Panc1 (cell line): ENCODE data around the gene BBX. TPM values are rescaled to one million over a fixed set of nuclear protein-coding genes. Genes with fewer than 3 reads are reported as not detected.

Source experiments
- ATAC-seq: fragments of 200-7000 bp; cut with Tn5 transposase; 2 replicates; pipeline ENCODE4 v1.9.1; 2020; ENCODE audit warnings: mild to moderate bottlenecking, moderate library complexity
- BruUV-seq: library from RNA; stranded (reverse); fragments of 400-500 nt; replicated peaks from 2 replicates; lab custom pipeline; 2021; lab: Mats Ljungman, UMichigan
- CTCF ChIA-PET: fragments of 300-600 bp; sonication (Branson Sonifier 250); formaldehyde crosslinking; loops from one replicate; lab custom pipeline; 2022; ENCODE audit warnings: antibody characterized with exemption; lab: Charles Lee
- POLR2A ChIA-PET: fragments of 300-600 bp; sonication (Branson Sonifier 250); formaldehyde crosslinking; loops from one replicate; lab custom pipeline; 2022; ENCODE audit warnings: antibody characterized with exemption; lab: Charles Lee
- DNase-seq: peaks from one replicate; pipeline ENCODE4 v3.0.0-alpha.2; 2010; ENCODE audit warnings: low read depth, low spot score
- H3K27ac ChIP-seq: 2 replicates; pipeline ENCODE4 v1.5.1; 2011; ENCODE audit warnings: mild to moderate bottlenecking, low read length, inconsistent platforms
- H3K27me3 ChIP-seq: fragments of 200-500 bp; sonication (Bioruptor generic); 2 replicates; pipeline ENCODE4 v1.6.0; 2014; ENCODE audit warnings: low read length, inconsistent platforms; ENCODE audit not compliant: control insufficient read depth, insufficient read depth
- H3K36me3 ChIP-seq: fragments of 200-500 bp; sonication (Bioruptor generic); 2 replicates; pipeline ENCODE4 v1.5.1; 2014; ENCODE audit warnings: inconsistent platforms, mild to moderate bottlenecking, low read length, moderate library complexity; ENCODE audit not compliant: control insufficient read depth, insufficient read depth
- H3K4me1 ChIP-seq: 2 replicates; pipeline ENCODE4 v1.5.1; 2011; ENCODE audit warnings: inconsistent platforms, mild to moderate bottlenecking, low read length, moderate library complexity; ENCODE audit not compliant: control insufficient read depth, insufficient read depth
- H3K4me3 ChIP-seq, 2 experiments: 2 replicates each; pipeline ENCODE4 v1.5.1; 2011 to 2012; ENCODE audit warnings: low read depth in 2 of 2, low read length in 2 of 2, mild to moderate bottlenecking in 2 of 2, inconsistent platforms in 1 of 2, moderate library complexity in 1 of 2
- H3K9me3 ChIP-seq: fragments of 200-500 bp; sonication (Bioruptor generic); 2 replicates; pipeline ENCODE4 v1.5.1; 2014; ENCODE audit warnings: low read depth, mild to moderate bottlenecking, inconsistent platforms, low read length, moderate library complexity; ENCODE audit not compliant: control insufficient read depth, insufficient read depth
- POLR2AphosphoS5 ChIP-seq: IDR thresholded peaks from 2 replicates; pipeline ENCODE4 v1.6.1; 2012; ENCODE audit warnings: mild to moderate bottlenecking, low read depth, low read length, moderate library complexity
- SIN3A ChIP-seq: IDR thresholded peaks from 2 replicates; pipeline ENCODE4 v1.6.1; 2012; ENCODE audit warnings: low read depth, mild to moderate bottlenecking, low read length, moderate library complexity, borderline replicate concordance; ENCODE audit not compliant: insufficient read depth
- TCF7L2 ChIP-seq: IDR thresholded peaks from 2 replicates; pipeline ENCODE4 v1.6.1; 2011; ENCODE audit warnings: mild to moderate bottlenecking, low read depth, low read length, inconsistent platforms
- in situ Hi-C: cut with HindIII; loops from 2 replicates; pipeline ENCODE4 v1.10.0; 2016; ENCODE audit warnings: low sequenced_read_pairs, low pct_unique_long_range_greater_than_20kb
- intact Hi-C: fragments of 100-400 bp; cut with micrococcal nuclease; formaldehyde crosslinking; loops from one replicate; pipeline ENCODE4 v1.10.0; 2022; ENCODE audit not compliant: unreplicated experiment
- total RNA-seq: library from RNA; stranded (reverse); gene quantifications from one replicate; pipeline ENCODE4 v1.2.1, GENCODE V29; 2021; ENCODE audit not compliant: unreplicated experiment
- TF ChIP-seq, protein P1 (sequence below): fragments of 450-650 bp; IDR thresholded peaks from 2 replicates; pipeline ENCODE4 v1.5.1; 2017; ENCODE audit warnings: mild to moderate bottlenecking
- TF ChIP-seq, protein P2 (sequence below), 2 experiments: IDR thresholded peaks; 2 replicates each; pipeline ENCODE4 v1.6.1; 2011 to 2012; ENCODE audit warnings: low read depth in 2 of 2, control low read depth in 1 of 2, low read length in 1 of 2, mild to moderate bottlenecking in 1 of 2, moderate library complexity in 1 of 2; ENCODE audit not compliant: insufficient read depth in 1 of 2

The BBX gene
- total RNA-seq, 1 experiment from 2014 or later: 28.5 TPM

- POLR2A ChIA-PET: interaction anchor here (0.6 kb wide), 1 partner anchor 20 kb away, joined by 3 read pairs; no protein-coding TSS in a partner anchor
Measured at GRCh38 chr3:107817076-107817475, 294.3 kb downstream of the BBX start.

DNA sequence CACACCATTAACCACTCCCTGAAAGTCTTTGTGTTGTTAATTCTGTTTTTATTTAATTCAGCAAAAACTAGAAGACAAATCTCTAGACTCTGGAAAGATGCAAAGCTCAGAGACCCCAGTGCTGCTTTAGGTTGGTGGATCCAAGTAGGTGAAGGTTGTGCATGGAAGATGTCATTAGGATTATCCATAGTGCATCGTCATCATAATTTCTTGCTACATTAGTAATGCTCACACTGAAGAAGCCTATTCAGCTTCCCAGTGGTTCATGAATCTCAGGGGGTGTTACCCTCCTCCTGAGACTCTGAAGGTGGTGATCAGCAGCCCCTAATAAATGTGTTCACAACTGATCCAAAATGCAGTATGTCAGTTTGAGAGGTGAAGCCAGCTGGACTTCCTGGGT lies 295.3 kb downstream of the BBX start:
- H3K9me3 ChIP-seq: no peaks in the 10 kb centered on the region
- ATAC-seq: no peak
- no peak overlapping the region for H3K4me3 ChIP-seq
- no TSS peak for BruUV-seq
- 0 out of 2 replicates have a peak, but pooled peaks cover 2% of the 10 kb centered on the region for H3K27me3 ChIP-seq
- TF ChIP-seq, protein P1, sequence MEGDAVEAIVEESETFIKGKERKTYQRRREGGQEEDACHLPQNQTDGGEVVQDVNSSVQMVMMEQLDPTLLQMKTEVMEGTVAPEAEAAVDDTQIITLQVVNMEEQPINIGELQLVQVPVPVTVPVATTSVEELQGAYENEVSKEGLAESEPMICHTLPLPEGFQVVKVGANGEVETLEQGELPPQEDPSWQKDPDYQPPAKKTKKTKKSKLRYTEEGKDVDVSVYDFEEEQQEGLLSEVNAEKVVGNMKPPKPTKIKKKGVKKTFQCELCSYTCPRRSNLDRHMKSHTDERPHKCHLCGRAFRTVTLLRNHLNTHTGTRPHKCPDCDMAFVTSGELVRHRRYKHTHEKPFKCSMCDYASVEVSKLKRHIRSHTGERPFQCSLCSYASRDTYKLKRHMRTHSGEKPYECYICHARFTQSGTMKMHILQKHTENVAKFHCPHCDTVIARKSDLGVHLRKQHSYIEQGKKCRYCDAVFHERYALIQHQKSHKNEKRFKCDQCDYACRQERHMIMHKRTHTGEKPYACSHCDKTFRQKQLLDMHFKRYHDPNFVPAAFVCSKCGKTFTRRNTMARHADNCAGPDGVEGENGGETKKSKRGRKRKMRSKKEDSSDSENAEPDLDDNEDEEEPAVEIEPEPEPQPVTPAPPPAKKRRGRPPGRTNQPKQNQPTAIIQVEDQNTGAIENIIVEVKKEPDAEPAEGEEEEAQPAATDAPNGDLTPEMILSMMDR: no peak
- TF ChIP-seq, protein P2, sequence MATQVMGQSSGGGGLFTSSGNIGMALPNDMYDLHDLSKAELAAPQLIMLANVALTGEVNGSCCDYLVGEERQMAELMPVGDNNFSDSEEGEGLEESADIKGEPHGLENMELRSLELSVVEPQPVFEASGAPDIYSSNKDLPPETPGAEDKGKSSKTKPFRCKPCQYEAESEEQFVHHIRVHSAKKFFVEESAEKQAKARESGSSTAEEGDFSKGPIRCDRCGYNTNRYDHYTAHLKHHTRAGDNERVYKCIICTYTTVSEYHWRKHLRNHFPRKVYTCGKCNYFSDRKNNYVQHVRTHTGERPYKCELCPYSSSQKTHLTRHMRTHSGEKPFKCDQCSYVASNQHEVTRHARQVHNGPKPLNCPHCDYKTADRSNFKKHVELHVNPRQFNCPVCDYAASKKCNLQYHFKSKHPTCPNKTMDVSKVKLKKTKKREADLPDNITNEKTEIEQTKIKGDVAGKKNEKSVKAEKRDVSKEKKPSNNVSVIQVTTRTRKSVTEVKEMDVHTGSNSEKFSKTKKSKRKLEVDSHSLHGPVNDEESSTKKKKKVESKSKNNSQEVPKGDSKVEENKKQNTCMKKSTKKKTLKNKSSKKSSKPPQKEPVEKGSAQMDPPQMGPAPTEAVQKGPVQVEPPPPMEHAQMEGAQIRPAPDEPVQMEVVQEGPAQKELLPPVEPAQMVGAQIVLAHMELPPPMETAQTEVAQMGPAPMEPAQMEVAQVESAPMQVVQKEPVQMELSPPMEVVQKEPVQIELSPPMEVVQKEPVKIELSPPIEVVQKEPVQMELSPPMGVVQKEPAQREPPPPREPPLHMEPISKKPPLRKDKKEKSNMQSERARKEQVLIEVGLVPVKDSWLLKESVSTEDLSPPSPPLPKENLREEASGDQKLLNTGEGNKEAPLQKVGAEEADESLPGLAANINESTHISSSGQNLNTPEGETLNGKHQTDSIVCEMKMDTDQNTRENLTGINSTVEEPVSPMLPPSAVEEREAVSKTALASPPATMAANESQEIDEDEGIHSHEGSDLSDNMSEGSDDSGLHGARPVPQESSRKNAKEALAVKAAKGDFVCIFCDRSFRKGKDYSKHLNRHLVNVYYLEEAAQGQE (IDR thresholded peaks at IDR 0.05; ENCODE audit: insufficient read depth in 1 of 2, low read depth in 2 of 2, low read length in 1 of 2): no peak
- TF ChIP-seq SIN3A (no peak), TCF7L2 (no peak), POLR2AphosphoS5 (no peak)
- ChIA-PET POLR2A (no interaction called here), CTCF (no interaction called here)
- DNase-seq: no peak
- no peak overlapping the region for H3K27ac ChIP-seq
- in situ Hi-C loops: no loop called here
- intact Hi-C loops: no loop called here
- H3K4me1 ChIP-seq: no peaks in the 10 kb centered on the region
- no peaks in the 10 kb centered on the region for H3K36me3 ChIP-seq

More at GRCh38 chr3:107817076-107817475, 294.3 kb downstream of the BBX start:
- in situ Hi-C loops: no loop called here
- no peak for DNase-seq
- CTCF ChIA-PET: no interaction called here
- intact Hi-C loops: no loop called here
- Histone ChIP-seq H3K4me3 (no peak overlapping the region), H3K9me3 (no peaks in the 10 kb centered on the region), H3K27ac (no peak overlapping the region), H3K27me3 (0 out of 2 replicates have a peak, but pooled peaks cover 2% of the 10 kb centered on the region), H3K4me1 (no peaks in the 10 kb centered on the region), H3K36me3 (no peaks in the 10 kb centered on the region)
- ATAC-seq: no peak
- TF ChIP-seq TCF7L2 (no peak), SIN3A (no peak), POLR2AphosphoS5 (no peak)
- TF ChIP-seq, protein P2 (IDR thresholded peaks at IDR 0.05; ENCODE audit: insufficient read depth in 1 of 2, low read depth in 2 of 2, low read length in 1 of 2): no peak
- TF ChIP-seq, protein P1: no peak
- no TSS peak for BruUV-seq
